ENCODE measurements around the gene MAGEA11.

GRCh38 chrX:149757206-149758067, 45.6 kb downstream of the MAGEA11 start:
- TF ChIP-seq CTCF (IDR thresholded peaks at IDR 0.05) (no peak), POLR2A (IDR thresholded peaks at IDR 0.05) (no peak)

All from upper lobe of left lung (tissue), 4 donors.